OCI-LY3 (cell line): ENCODE measurements around the gene KDM5B.

ENCODE experiments used
- H2AFZ ChIP-seq: fragments of 200-600, 300-600 bp; shearing (Covaris generic); 2 replicates; pipeline ENCODE4 v1.6.0; 2014; ENCODE audit warnings: antibody characterized with exemption, low read depth, low read length
- H3K27ac ChIP-seq: fragments of 200-600, 300-600 bp; sonication (generic); 2 replicates; pipeline ENCODE4 v1.5.1; 2014; ENCODE audit warnings: mild to moderate bottlenecking, low read length, moderate library complexity, mixed read lengths
- H3K27me3 ChIP-seq: fragments of 200-600, 300-600 bp; sonication (generic); 2 replicates; pipeline ENCODE4 v1.6.1; 2014; ENCODE audit warnings: low read depth, low read length, mixed read lengths
- H3K36me3 ChIP-seq: fragments of 200-600, 300-600 bp; sonication (generic); replicated peaks from 2 replicates; pipeline ENCODE3; 2014; ENCODE audit warnings: low read depth, low read length, mixed read lengths
- H3K4me1 ChIP-seq: fragments of 300-600, 200-600 bp; sonication (generic); 2 replicates; pipeline ENCODE4 v1.6.1; 2014; ENCODE audit warnings: low read length, mixed read lengths
- H3K4me2 ChIP-seq: fragments of 200-600, 300-600 bp; sonication (generic); 2 replicates; pipeline ENCODE4 v1.6.1; 2014; ENCODE audit warnings: low read length, mixed read lengths
- H3K4me3 ChIP-seq: fragments of 300-600, 200-600 bp; sonication (generic); 2 replicates; pipeline ENCODE4 v1.5.1; 2014; ENCODE audit warnings: antibody characterized with exemption, mild to moderate bottlenecking, low read length, moderate library complexity
- H3K79me2 ChIP-seq: fragments of 300-600, 200-600 bp; shearing (Covaris generic); 2 replicates; pipeline ENCODE4 v1.6.1; 2014; ENCODE audit warnings: mild to moderate bottlenecking, low read length, mixed read lengths
- H3K9ac ChIP-seq: fragments of 300-600, 200-600 bp; shearing (Covaris generic); 2 replicates; pipeline ENCODE4 v1.6.0; 2014; ENCODE audit warnings: mild to moderate bottlenecking, low read length, moderate library complexity
- H3K9me3 ChIP-seq: fragments of 200-600, 300-600 bp; shearing (Covaris generic); 2 replicates; pipeline ENCODE4 v1.6.1; 2014; ENCODE audit warnings: low read length, mixed read lengths; ENCODE audit not compliant: insufficient read depth
- H4K20me1 ChIP-seq: fragments of 200-600, 300-600 bp; sonication (generic); 2 replicates; pipeline ENCODE4 v1.6.1; 2016; ENCODE audit warnings: low read length, mixed read lengths; ENCODE audit not compliant: insufficient read depth
- CTCF ChIP-seq: fragments of 200-600, 300-600 bp; sonication (generic); IDR thresholded peaks from 2 replicates; pipeline ENCODE4 v1.5.1; 2014; ENCODE audit warnings: antibody characterized with exemption, low read length, low read depth
- EZH2phosphoT487 ChIP-seq: fragments of 200-600 bp; shearing (Covaris generic); IDR thresholded peaks from 2 replicates; pipeline ENCODE4 v1.6.1; 2018; ENCODE audit warnings: antibody characterized with exemption, mixed run types, low read depth

Gene KDM5B

GRCh38 chr1:202677433-202677832 lies 130.8 kb downstream of the KDM5B start:
- no peaks in the 10 kb centered on the region for H3K4me1 ChIP-seq
- TF ChIP-seq CTCF (no peak), EZH2phosphoT487 (no peak)
- H3K36me3 ChIP-seq = no peaks in the 10 kb centered on the region
- peaks cover 55% of the 10 kb centered on the region for H3K27me3 ChIP-seq
- H3K27ac ChIP-seq = no peak overlapping the region
- no peak overlapping the region for H3K9ac ChIP-seq
- no peaks in the 10 kb centered on the region for H3K79me2 ChIP-seq
- H4K20me1 ChIP-seq = no peaks in the 10 kb centered on the region
- H3K4me2 ChIP-seq = no peak overlapping the region
- peaks cover 6% of the 10 kb centered on the region for H3K9me3 ChIP-seq
- no peak overlapping the region for H3K4me3 ChIP-seq
- no peak overlapping the region for H2AFZ ChIP-seq
